ENCODE measurements around the gene OR9G1.
"Not testable (repeated sequence)": the region's sequence is repeated elsewhere in the genome, so short reads cannot be mapped to it uniquely, and the experiment has no call there.

Gene OR9G1, protein sequence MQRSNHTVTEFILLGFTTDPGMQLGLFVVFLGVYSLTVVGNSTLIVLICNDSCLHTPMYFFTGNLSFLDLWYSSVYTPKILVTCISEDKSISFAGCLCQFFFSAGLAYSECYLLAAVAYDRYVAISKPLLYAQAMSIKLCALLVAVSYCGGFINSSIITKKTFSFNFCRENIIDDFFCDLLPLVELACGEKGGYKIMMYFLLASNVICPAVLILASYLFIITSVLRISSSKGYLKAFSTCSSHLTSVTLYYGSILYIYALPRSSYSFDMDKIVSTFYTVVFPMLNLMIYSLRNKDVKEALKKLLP

DNA sequence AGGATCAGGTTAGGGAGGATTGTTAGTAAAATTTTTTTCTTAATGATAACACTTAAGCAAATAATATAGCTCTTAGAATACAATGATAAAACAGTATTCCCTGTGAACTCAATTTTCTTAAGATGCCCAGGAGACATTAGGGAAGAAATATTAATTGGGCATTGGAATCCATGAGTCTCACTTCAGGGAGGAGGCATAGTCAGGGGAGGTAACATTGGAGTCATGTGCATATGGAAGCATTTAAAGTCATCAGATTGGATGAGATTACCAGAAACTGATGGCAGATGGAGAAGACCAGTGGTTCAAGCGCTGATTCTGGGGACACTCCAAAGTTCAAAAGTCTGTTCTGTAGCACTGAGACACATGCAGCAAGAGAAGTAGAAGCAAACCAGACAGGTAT is at the start of gene OR9G1:
Gene OR9G1 (plus strand): TSS at position 301 of the 400 bp plus-strand sequence. CDS start 1,293 bp downstream, outside the sequence.
- no peak for DNase-seq

- DNase-seq, result no peak
Observed at GRCh38 chr11:56659755-56660154, 39.1 kb upstream of the OR9G1 start.

- DNase-seq, result no peak
Observed at GRCh38 chr11:56663386-56663785, 35.5 kb upstream of the OR9G1 start, which contains the start of gene OR5AR1. Gene OR5AR1 (plus strand): TSS chr11:56663686. CDS start chr11:56663686, 0 bp downstream.

DNA sequence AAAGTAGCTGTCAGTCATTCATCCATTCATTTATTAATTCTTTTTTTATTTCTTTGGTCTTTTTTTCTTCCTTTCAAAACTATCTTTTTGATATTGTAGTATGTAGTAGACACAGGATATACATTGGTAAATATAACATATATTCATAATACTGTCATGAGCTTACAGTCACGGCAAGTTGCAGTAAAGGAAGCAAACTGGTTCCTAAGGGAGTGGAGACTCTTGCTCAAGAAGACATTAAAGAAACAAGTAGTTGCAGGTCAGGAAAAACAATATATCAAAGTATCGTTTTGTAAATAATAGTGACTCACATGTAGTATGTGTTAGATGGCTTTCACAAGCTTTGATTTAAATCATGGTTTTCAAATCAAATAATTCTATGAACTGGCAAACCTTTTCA is 27.9 kb upstream of the OR9G1 start:
- no peak for DNase-seq

DNA sequence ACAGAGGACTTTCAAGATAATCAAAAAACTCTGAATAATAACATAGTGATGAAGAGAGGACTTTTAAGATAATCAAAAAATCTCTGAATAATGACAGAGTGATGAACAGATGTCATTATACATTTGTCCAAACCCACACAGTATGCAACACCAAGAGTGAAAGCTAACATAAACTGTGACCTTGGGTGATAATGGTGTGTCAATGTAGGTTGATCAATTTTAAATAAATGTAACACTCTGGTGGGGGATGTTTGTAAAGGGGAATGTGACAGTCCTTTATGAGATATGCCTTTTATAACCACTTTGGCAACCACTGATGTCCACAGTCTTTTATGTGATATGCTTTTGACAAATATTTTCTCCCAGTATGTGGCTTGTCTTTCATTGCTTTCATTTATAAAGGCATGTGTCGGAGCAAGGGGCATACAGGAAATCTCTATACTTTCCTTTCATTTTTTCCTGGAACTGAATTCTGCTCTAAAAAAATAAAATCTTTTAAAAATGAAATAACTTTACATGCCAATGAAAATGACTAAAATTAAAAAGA is 10.3 kb upstream of the OR9G1 start:
- no peak for DNase-seq

GRCh38 chr11:56691179-56691578 is 7.7 kb upstream of the OR9G1 start:
- DNase-seq, result not testable (repeated sequence)

GRCh38 chr11:56693428-56693827 is 5.5 kb upstream of the OR9G1 start:
- DNase-seq, result no peak

DNA sequence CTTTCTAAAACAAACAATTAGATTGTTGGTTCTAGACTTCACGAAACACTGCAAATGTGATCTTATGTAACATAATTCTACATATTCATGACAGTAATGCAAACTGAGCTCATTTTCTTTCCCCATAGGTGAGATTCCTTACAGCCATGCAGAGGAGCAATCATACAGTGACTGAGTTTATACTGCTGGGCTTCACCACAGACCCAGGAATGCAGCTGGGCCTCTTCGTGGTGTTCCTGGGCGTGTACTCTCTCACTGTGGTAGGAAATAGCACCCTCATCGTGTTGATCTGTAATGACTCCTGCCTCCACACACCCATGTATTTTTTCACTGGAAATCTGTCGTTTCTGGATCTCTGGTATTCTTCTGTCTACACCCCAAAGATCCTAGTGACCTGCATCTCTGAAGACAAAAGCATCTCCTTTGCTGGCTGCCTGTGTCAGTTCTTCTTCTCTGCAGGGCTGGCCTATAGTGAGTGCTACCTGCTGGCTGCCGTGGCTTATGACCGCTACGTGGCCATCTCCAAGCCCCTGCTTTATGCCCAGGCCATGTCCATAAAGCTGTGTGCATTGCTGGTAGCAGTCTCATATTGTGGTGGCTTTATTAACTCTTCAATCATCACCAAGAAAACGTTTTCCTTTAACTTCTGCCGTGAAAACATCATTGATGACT is 1.5 kb downstream of the OR9G1 start:
- DNase-seq, result no peak

DNA sequence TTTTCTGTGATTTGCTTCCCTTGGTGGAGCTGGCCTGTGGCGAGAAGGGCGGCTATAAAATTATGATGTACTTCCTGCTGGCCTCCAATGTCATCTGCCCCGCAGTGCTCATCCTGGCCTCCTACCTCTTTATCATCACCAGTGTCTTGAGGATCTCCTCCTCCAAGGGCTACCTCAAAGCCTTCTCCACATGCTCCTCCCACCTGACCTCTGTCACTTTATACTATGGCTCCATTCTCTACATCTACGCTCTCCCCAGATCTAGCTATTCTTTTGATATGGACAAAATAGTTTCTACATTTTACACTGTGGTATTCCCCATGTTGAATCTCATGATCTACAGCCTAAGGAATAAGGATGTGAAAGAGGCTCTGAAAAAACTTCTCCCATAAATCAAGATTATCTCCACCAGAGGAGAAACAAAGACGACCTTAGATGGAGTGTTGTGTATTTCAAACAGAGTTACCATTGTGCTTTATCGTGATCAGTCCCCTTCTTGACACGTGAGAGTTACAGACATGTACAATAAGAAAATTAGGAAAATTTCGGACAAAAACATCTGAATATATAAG is 2.1 kb downstream of the OR9G1 start:
- no peak for DNase-seq

- no peak for DNase-seq
Observed at GRCh38 chr11:56705784-56706396, 7.0 kb downstream of the OR9G1 start.

- DNase-seq, result no peak
Observed at GRCh38 chr11:56706486-56706885, 7.6 kb downstream of the OR9G1 start.

DNA sequence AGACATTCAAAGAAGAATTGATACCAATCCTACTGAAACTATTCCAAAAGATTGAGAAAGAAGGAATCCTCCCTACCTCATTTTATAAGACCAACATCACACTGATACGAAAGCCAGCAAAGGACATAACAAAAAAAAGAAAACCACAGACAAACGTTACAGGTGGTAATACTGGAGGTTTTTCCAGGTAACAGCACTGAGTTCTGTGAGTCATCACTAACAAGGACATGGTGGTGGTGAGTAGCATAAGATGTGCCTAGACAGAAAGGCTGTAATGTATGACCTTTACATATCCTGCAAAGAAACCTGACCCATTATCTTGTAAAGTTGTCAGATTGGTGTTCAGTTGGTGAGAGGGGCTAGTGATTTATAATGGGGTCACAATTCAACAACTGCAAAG is 15.3 kb downstream of the OR9G1 start:
- no peak for DNase-seq

DNA sequence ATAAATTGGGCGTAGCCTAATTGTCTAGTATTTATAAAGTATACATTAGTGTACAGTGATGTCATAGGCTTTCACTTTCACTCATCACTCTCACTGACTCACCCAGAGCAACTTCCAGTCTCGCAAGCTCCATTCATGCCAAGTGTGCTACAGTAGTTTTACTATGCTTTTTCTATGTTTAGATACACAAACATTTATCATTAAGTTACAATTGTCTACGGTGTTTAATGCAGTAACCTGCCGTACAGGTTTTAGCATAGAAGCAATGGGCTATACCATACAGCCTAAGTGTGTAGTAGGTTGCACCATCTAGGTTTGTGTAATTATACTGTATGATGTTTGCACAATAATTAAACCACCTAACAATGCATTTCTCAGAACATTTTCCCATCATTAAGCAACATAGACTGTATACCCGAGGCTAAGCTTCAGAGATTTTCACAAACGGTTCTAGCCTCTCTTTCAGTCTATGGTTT is 17.5 kb downstream of the OR9G1 start:
- DNase-seq, result no peak

DNA sequence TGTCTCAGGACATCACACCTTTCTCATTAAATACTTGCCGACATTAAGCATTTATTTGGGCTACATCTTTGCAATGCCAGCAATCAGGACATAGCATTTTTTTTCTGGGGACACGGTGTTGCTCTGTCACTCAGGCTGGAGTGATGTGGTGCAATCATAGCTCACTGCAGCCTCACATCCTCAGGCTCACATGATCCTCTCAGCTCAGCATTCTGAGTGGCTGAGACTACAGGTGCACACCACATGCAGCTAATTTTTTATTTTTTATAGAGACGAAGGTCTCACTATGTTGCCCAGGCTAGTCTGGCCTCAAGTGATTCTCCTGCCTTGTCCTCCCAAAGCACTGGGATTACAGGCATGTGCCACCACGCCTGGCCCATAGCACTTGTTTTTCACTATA is 21.6 kb downstream of the OR9G1 start:
- DNase-seq, result no peak

DNA sequence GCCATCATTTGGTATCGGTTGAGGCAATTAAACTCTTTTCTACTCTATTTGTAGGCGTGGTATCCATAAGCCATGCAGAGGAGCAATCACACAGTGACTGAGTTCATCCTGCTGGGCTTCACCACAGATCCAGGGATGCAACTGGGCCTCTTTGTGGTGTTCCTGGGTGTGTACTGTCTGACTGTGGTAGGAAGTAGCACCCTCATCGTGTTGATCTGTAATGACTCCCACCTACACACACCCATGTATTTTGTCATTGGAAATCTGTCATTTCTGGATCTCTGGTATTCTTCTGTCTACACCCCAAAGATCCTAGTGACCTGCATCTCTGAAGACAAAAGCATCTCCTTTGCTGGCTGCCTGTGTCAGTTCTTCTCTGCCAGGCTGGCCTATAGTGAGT is 41.2 kb downstream of the OR9G1 start:
- no peak for DNase-seq

DNA sequence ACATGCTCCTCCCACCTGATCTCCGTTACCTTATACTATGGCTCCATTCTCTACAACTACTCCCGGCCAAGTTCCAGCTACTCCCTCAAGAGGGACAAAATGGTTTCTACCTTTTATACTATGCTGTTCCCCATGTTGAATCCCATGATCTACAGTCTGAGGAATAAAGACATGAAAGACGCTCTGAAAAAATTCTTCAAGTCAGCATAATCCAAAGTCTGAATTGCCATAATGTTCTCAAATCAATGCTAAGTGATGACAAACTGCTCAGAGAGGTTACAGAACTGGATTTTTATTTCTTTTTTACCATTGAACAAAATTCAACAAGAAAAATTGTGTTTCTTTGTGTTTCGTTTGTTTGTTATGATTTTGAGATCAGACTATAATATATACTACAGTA is 42.0 kb downstream of the OR9G1 start:
- DNase-seq, result no peak

GRCh38 chr11:56748597-56748996 is 49.7 kb downstream of the OR9G1 start, which contains the start of gene OR9G4:
Gene OR9G4 (minus strand): TSS chr11:56748697. CDS start chr11:56743766, 4,931 bp downstream.
- no peak for DNase-seq

- DNase-seq, result no peak
Observed at GRCh38 chr11:56750190-56750589, 51.3 kb downstream of the OR9G1 start.

GRCh38 chr11:56751480-56751879 is 52.6 kb downstream of the OR9G1 start:
- no peak for DNase-seq

All from NCI-H1105 treated with DMSO at 0.1 percent for 48 hours (cell line).